GM20000 (cell line): Measurements from ENCODE around the gene CAMK2G.
A peak's percentile ranks its signal among the peaks of the same experiment; 100 is the strongest.

ENCODE experiments used
- DNase-seq: peaks from one replicate; pipeline ENCODE4 v3.0.0; 2012; ENCODE audit warnings: low spot score
- CTCF ChIP-seq: IDR thresholded peaks from 2 replicates; pipeline ENCODE4 v1.5.1; 2012; ENCODE audit warnings: mild to moderate bottlenecking, control low read depth; ENCODE audit errors: extremely low read depth, missing control alignments

Gene CAMK2G

GRCh38 chr10:73850863-73851461, 23.4 kb downstream of the CAMK2G start:
- DNase-seq, result no peak
- TF ChIP-seq CTCF, result no peak

GRCh38 chr10:73850211-73850610, 24.1 kb downstream of the CAMK2G start:
- no peak for DNase-seq
- no peak for TF ChIP-seq CTCF

- DNase-seq, result peak; percentile 93
- TF ChIP-seq CTCF, result peak; percentile 95
Observed at GRCh38 chr10:73848821-73849489, 25.4 kb downstream of the CAMK2G start.

GRCh38 chr10:73847031-73847430, 27.3 kb downstream of the CAMK2G start:
- DNase-seq, result no peak
- no peak for TF ChIP-seq CTCF

- no peak for TF ChIP-seq CTCF
- no peak for DNase-seq
Observed at GRCh38 chr10:73843261-73843660, 31.1 kb downstream of the CAMK2G start.

- TF ChIP-seq CTCF, result no peak
Observed at GRCh38 chr10:73842349-73842748, 32.0 kb downstream of the CAMK2G start.

GRCh38 chr10:73841526-73842285, 32.6 kb downstream of the CAMK2G start:
- TF ChIP-seq CTCF, result no peak
- DNase-seq, result no peak

More at GRCh38 chr10:73842349-73842748, 32.0 kb downstream of the CAMK2G start:
- DNase-seq, result no peak
